Keratinocyte (primary cell): ENCODE data around the gene MGMT. TPM values are rescaled to one million over a fixed set of nuclear protein-coding genes. Genes with fewer than 3 reads are reported as not detected.

Source experiments
- DNase-seq: peaks from one replicate; pipeline ENCODE4 v3.0.0-alpha.2; 2011; ENCODE audit warnings: low read depth, missing footprints, low spot score
- FAIRE-seq: peaks from 2 replicates; lab custom pipeline; 2011; peaks lifted over from hg19 to GRCh38; lab: Jason Lieb, UNC
- H2AFZ ChIP-seq: 2 replicates; pipeline ENCODE4 v1.6.0; 2012; ENCODE audit warnings: low read length, control low read depth, inconsistent platforms; ENCODE audit not compliant: control insufficient read depth
- H3K27ac ChIP-seq: 2 replicates; pipeline ENCODE4 v1.5.1; 2011; ENCODE audit warnings: low read length; ENCODE audit not compliant: control insufficient read depth, insufficient read depth
- H3K27me3 ChIP-seq: 3 replicates; pipeline ENCODE4 v1.6.0; 2011; ENCODE audit warnings: low read length; ENCODE audit not compliant: control insufficient read depth, insufficient read depth; ENCODE audit errors: extremely low read depth
- H3K36me3 ChIP-seq, 2 experiments: 2 replicates in 1 of 2; 3 replicates in 1 of 2; pipeline ENCODE4 v1.5.1; 2011; ENCODE audit warnings: low read length in 2 of 2, mild to moderate bottlenecking in 1 of 2; ENCODE audit not compliant: control insufficient read depth in 2 of 2, insufficient read depth in 2 of 2; ENCODE audit errors: extremely low read depth in 1 of 2
- H3K4me1 ChIP-seq: 3 replicates; pipeline ENCODE4 v1.5.1; 2011; ENCODE audit warnings: low read length; ENCODE audit not compliant: control insufficient read depth, insufficient read depth; ENCODE audit errors: extremely low read depth
- H3K4me2 ChIP-seq: 3 replicates; pipeline ENCODE4 v1.6.0; 2011; ENCODE audit warnings: low read depth, low read length; ENCODE audit not compliant: control insufficient read depth, insufficient read depth; ENCODE audit errors: extremely low read depth
- H3K4me3 ChIP-seq, 3 experiments: fragments of 200-600 bp in 1 of 3; sonication (generic) in 1 of 3; 2 replicates in 2 of 3; 3 replicates in 1 of 3; pipeline ENCODE4 v1.5.1; 2011 to 2016; ENCODE audit warnings: low read length in 3 of 3, mild to moderate bottlenecking in 3 of 3, control low read depth in 2 of 3, inconsistent platforms in 1 of 3, low read depth in 1 of 3, mixed read lengths in 1 of 3, mixed run types in 1 of 3, moderate library complexity in 1 of 3; ENCODE audit not compliant: control insufficient read depth in 2 of 3, insufficient read depth in 2 of 3; ENCODE audit errors: extremely low read depth in 1 of 3
- H3K79me2 ChIP-seq: 2 replicates; pipeline ENCODE4 v1.6.0; 2012; ENCODE audit warnings: low read length; ENCODE audit not compliant: control insufficient read depth, insufficient read depth
- H3K9ac ChIP-seq: 3 replicates; pipeline ENCODE4 v1.6.0; 2011; ENCODE audit warnings: low read length; ENCODE audit not compliant: control insufficient read depth, insufficient read depth; ENCODE audit errors: extremely low read depth
- H3K9me1 ChIP-seq: 3 replicates; pipeline ENCODE4 v1.6.0; 2011; ENCODE audit warnings: low read length; ENCODE audit not compliant: control insufficient read depth, insufficient read depth; ENCODE audit errors: extremely low read depth
- H3K9me3 ChIP-seq: 2 replicates; pipeline ENCODE4 v1.5.1; 2012; ENCODE audit warnings: low read depth, low read length; ENCODE audit not compliant: control insufficient read depth
- H4K20me1 ChIP-seq: 3 replicates; pipeline ENCODE4 v1.6.0; 2011; ENCODE audit warnings: low read length; ENCODE audit not compliant: control insufficient read depth, insufficient read depth; ENCODE audit errors: extremely low read depth
- EZH2 ChIP-seq: IDR thresholded peaks from one replicate; pipeline ENCODE4 v1.6.1; 2012; ENCODE audit warnings: inconsistent platforms, mild to moderate bottlenecking, low read length, moderate library complexity
- dilution Hi-C: fragments of 300-500 bp; cut with MboI; formaldehyde crosslinking; loops from one replicate; pipeline ENCODE4 v1.7.0; 2020; ENCODE audit warnings: low sequenced_read_pairs; ENCODE audit not compliant: extremely low pct_ligation_motif_present
- polyA plus RNA-seq, 5 experiments: library from polyadenylated mRNA; depleted of rRNA in 3 of 5; stranded (reverse) in 3 of 5; stranded (forward) in 1 of 5; unstranded in 1 of 5; fragments of >200 nt; gene quantifications; 1 replicate in 1 of 5; 2 replicates in 3 of 5; 3 replicates in 1 of 5; pipeline versions ENCODE4 v1.2.1 to v1.2.3, GENCODE V29; 2011 to 2012; ENCODE audit warnings: missing spikeins in 2 of 5, low read depth in 1 of 5, low replicate concordance in 1 of 5
- TF ChIP-seq, protein P1 (sequence below), 3 experiments: IDR thresholded peaks in 1 of 3; conservative IDR thresholded peaks in 1 of 3; optimal IDR thresholded peaks in 1 of 3; 2 replicates in 2 of 3; 3 replicates in 1 of 3; pipeline versions ENCODE3 to v1.5.1; 2011; ENCODE audit warnings: low read length in 3 of 3, mild to moderate bottlenecking in 3 of 3, moderate library complexity in 2 of 3, control low read depth in 1 of 3, inconsistent platforms in 1 of 3; ENCODE audit not compliant: insufficient read depth in 2 of 3; ENCODE audit errors: extremely low read depth in 1 of 3

Gene MGMT
- polyA plus RNA-seq, 1 donor (not counting 4 experiments of a cell fraction or from before 2014, with no cell fraction given): 15.2 TPM

GRCh38 chr10:129570185-129570584 is 103.1 kb downstream of the MGMT start:
- H3K27ac ChIP-seq: no peak overlapping the region
- H3K36me3 ChIP-seq: peaks cover 0 to 1% of the 10 kb centered on the region in 2 experiments
- no peak overlapping the region for H2AFZ ChIP-seq
- H3K27me3 ChIP-seq: no peaks in the 10 kb centered on the region
- TF ChIP-seq, protein P1, sequence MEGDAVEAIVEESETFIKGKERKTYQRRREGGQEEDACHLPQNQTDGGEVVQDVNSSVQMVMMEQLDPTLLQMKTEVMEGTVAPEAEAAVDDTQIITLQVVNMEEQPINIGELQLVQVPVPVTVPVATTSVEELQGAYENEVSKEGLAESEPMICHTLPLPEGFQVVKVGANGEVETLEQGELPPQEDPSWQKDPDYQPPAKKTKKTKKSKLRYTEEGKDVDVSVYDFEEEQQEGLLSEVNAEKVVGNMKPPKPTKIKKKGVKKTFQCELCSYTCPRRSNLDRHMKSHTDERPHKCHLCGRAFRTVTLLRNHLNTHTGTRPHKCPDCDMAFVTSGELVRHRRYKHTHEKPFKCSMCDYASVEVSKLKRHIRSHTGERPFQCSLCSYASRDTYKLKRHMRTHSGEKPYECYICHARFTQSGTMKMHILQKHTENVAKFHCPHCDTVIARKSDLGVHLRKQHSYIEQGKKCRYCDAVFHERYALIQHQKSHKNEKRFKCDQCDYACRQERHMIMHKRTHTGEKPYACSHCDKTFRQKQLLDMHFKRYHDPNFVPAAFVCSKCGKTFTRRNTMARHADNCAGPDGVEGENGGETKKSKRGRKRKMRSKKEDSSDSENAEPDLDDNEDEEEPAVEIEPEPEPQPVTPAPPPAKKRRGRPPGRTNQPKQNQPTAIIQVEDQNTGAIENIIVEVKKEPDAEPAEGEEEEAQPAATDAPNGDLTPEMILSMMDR (optimal IDR thresholded peaks at IDR 0.05 in 1 of 3, IDR thresholded peaks at IDR 0.05 in 1 of 3, conservative IDR thresholded peaks at IDR 0.05 in 1 of 3; ENCODE audit: extremely low read depth in 1 of 3, insufficient read depth in 2 of 3, low read length in 3 of 3): no peak
- TF ChIP-seq EZH2: no peak
- no peaks in the 10 kb centered on the region for H3K9me3 ChIP-seq
- no peaks in the 10 kb centered on the region for H3K4me1 ChIP-seq
- FAIRE-seq (no peak), DNase-seq (no peak)
- no peaks in the 10 kb centered on the region for H3K79me2 ChIP-seq
- dilution Hi-C loops: no loop called here
- H3K4me2 ChIP-seq: no peak overlapping the region
- no peaks in the 10 kb centered on the region for H3K9me1 ChIP-seq
- H3K4me3 ChIP-seq: no peak overlapping the region
- no peaks in the 10 kb centered on the region for H4K20me1 ChIP-seq
- H3K9ac ChIP-seq: no peak overlapping the region

- Histone ChIP-seq H4K20me1 (no peaks in the 10 kb centered on the region), H3K27me3 (no peaks in the 10 kb centered on the region), H3K9ac (no peak overlapping the region), H2AFZ (no peak overlapping the region), H3K4me1 (no peaks in the 10 kb centered on the region), H3K9me3 (no peaks in the 10 kb centered on the region), H3K4me3 (no peak overlapping the region), H3K79me2 (no peaks in the 10 kb centered on the region), H3K36me3 (no peaks in the 10 kb centered on the region), H3K4me2 (no peak overlapping the region), H3K9me1 (no peaks in the 10 kb centered on the region), H3K27ac (no peak overlapping the region)
- dilution Hi-C loops: no loop called here
- TF ChIP-seq EZH2: no peak
- TF ChIP-seq, protein P1 (optimal IDR thresholded peaks at IDR 0.05 in 1 of 3, IDR thresholded peaks at IDR 0.05 in 1 of 3, conservative IDR thresholded peaks at IDR 0.05 in 1 of 3; ENCODE audit: extremely low read depth in 1 of 3, insufficient read depth in 2 of 3, low read length in 3 of 3): no peak
- no peak for FAIRE-seq
- no peak for DNase-seq
Observed at GRCh38 chr10:129579228-129579627, 112.2 kb downstream of the MGMT start.
